AG04450 (cell line): Measurements from ENCODE around the gene CIAPIN1. TPM values are rescaled to one million over a fixed set of nuclear protein-coding genes. Genes with fewer than 3 reads are reported as not detected.

Experiments
- CTCF ChIA-PET: fragments of 300-600, 350-600 bp; formaldehyde crosslinking; extraction: SDS; loops from one replicate; lab custom pipeline; 2022; ENCODE audit warnings: antibody characterized with exemption, inconsistent platforms; lab: Charles Lee
- POLR2A ChIA-PET: fragments of 350-600 bp; formaldehyde crosslinking; extraction: SDS; loops from one replicate; lab custom pipeline; 2021; ENCODE audit warnings: antibody characterized with exemption, inconsistent platforms; lab: Yijun Ruan, JAX
- DNase-seq: peaks from one replicate; pipeline ENCODE4 v3.0.0-alpha.2; 2011; ENCODE audit warnings: low read depth, low spot score
- H3K27ac ChIP-seq: one replicate; pipeline ENCODE4 v1.5.1; 2012; ENCODE audit warnings: low read depth, low read length, control low read depth
- H3K27me3 ChIP-seq: one replicate; pipeline ENCODE4 v1.6.0; 2012; ENCODE audit warnings: low read length; ENCODE audit not compliant: control insufficient read depth, insufficient read depth
- H3K4me3 ChIP-seq: 2 replicates; pipeline ENCODE4 v1.5.1; 2011; ENCODE audit warnings: mild to moderate bottlenecking, low read depth, low read length, control low read depth
- H3K9me3 ChIP-seq: 2 replicates; pipeline ENCODE4 v1.5.1; 2012; ENCODE audit warnings: low read length; ENCODE audit not compliant: control insufficient read depth, insufficient read depth
- polyA plus RNA-seq: library from polyadenylated mRNA; depleted of rRNA; stranded (reverse); fragments of >200 nt; gene quantifications from 2 replicates; pipeline ENCODE4 v1.2.3, GENCODE V29; 2011
- TF ChIP-seq, protein P1 (sequence below): IDR thresholded peaks from 2 replicates; pipeline ENCODE4 v1.5.1; 2011; ENCODE audit warnings: low read depth, low read length, control low read depth, inconsistent platforms

The CIAPIN1 gene
- polyA plus RNA-seq, 1 experiment, result 48.6 TPM

GRCh38 chr16:57385083-57385482 lies 62.1 kb downstream of the CIAPIN1 start:
- no peak overlapping the region for H3K27ac ChIP-seq
- no peak overlapping the region for H3K4me3 ChIP-seq
- H3K27me3 ChIP-seq, result peaks cover 31% of the 10 kb centered on the region
- no peaks in the 10 kb centered on the region for H3K9me3 ChIP-seq
- TF ChIP-seq, protein P1, sequence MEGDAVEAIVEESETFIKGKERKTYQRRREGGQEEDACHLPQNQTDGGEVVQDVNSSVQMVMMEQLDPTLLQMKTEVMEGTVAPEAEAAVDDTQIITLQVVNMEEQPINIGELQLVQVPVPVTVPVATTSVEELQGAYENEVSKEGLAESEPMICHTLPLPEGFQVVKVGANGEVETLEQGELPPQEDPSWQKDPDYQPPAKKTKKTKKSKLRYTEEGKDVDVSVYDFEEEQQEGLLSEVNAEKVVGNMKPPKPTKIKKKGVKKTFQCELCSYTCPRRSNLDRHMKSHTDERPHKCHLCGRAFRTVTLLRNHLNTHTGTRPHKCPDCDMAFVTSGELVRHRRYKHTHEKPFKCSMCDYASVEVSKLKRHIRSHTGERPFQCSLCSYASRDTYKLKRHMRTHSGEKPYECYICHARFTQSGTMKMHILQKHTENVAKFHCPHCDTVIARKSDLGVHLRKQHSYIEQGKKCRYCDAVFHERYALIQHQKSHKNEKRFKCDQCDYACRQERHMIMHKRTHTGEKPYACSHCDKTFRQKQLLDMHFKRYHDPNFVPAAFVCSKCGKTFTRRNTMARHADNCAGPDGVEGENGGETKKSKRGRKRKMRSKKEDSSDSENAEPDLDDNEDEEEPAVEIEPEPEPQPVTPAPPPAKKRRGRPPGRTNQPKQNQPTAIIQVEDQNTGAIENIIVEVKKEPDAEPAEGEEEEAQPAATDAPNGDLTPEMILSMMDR, result no peak
- POLR2A ChIA-PET, result no interaction called here
- CTCF ChIA-PET, result no interaction called here
- no peak for DNase-seq

GRCh38 chr16:57384248-57385070 lies 62.7 kb downstream of the CIAPIN1 start:
- TF ChIP-seq, protein P1, result no peak

DNA sequence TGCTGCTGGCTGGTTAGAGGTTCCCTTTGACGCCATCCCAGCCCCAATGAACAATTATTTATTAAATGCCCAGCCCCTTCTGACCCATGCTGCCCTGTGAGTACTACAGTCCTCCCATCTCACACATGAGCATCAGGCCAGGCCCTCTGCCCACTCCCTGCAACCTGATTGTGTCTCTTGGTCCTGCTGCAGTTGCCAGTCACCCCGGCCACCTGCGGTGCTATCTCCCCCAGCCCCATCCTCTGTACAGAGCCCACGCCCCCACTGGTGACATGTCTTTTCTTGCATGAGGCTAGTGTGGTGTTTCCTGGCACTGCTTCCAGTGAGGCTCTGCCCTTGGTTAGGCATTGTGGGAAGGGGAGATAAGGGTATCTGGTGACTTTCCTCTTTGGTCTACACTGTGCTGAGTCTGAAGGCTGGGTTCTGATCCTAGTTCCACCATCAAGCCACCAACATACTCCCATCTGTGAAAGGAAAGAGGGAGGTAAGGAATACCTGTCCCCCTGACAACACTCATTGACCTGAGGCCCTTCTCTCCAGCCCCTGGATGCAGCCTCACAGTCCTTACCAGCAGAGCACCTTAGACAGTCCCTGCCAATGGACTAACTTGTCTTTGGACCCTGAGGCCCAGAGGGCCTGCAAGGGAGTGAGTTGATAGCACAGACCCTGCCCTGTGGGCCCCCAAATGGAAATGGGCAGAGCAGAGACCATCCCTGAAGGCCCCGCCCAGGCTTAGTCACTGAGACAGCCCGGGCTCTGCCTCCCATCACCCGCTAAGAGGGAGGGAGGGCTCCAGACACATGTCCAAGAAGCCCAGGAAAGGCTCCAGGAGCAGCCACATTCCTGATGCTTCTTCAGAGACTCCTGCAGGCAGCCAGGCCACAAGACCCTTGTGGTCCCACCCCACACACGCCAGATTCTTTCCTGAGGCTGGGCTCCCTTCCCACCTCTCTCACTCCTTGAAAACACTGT lies 63.6 kb downstream of the CIAPIN1 start:
- CTCF ChIA-PET, result no interaction called here
- no peak for DNase-seq
- POLR2A ChIA-PET, result no interaction called here

More at GRCh38 chr16:57384248-57385070, 62.7 kb downstream of the CIAPIN1 start:
- CTCF ChIA-PET, result no interaction called here
- no peaks in the 10 kb centered on the region for H3K9me3 ChIP-seq
- peaks cover 25% of the 10 kb centered on the region for H3K27me3 ChIP-seq
- POLR2A ChIA-PET, result no interaction called here
- H3K27ac ChIP-seq, result no peak overlapping the region
- DNase-seq, result no peak
- H3K4me3 ChIP-seq, result no peak overlapping the region

GRCh38 chr16:57382535-57383275 lies 64.5 kb downstream of the CIAPIN1 start:
- Histone ChIP-seq H3K27ac (no peak overlapping the region), H3K27me3 (peaks cover 22% of the 10 kb centered on the region), H3K9me3 (no peaks in the 10 kb centered on the region), H3K4me3 (no peak overlapping the region)
- POLR2A ChIA-PET, result no interaction called here
- no peak for DNase-seq
- CTCF ChIA-PET, result no interaction called here
- TF ChIP-seq, protein P1, result no peak

More for the DNA sequence above, 63.6 kb downstream of the CIAPIN1 start:
- Histone ChIP-seq H3K27ac (no peak overlapping the region), H3K27me3 (peaks cover 24% of the 10 kb centered on the region), H3K9me3 (no peaks in the 10 kb centered on the region), H3K4me3 (no peak overlapping the region)
- TF ChIP-seq, protein P1, result no peak
